HUES48 (cell line): ENCODE data around the gene TEDC1.

Experiments
- H3K27ac ChIP-seq: one replicate; pipeline ENCODE4 v1.7.0; 2013; ENCODE audit warnings: low read depth, low read length, inconsistent platforms
- H3K27me3 ChIP-seq: 2 replicates; pipeline ENCODE4 v1.6.1; 2013; ENCODE audit warnings: mild to moderate bottlenecking, low read length; ENCODE audit not compliant: control insufficient read depth, insufficient read depth
- H3K36me3 ChIP-seq: 2 replicates; pipeline ENCODE4 v1.6.1; 2013; ENCODE audit warnings: low read length; ENCODE audit not compliant: control insufficient read depth, insufficient read depth
- H3K4me1 ChIP-seq: 2 replicates; pipeline ENCODE4 v1.6.1; 2013; ENCODE audit warnings: mild to moderate bottlenecking, low read length; ENCODE audit not compliant: control insufficient read depth, insufficient read depth
- H3K4me3 ChIP-seq: 2 replicates; pipeline ENCODE4 v1.5.1; 2013; ENCODE audit warnings: mild to moderate bottlenecking, low read depth, low read length
- H3K9ac ChIP-seq: 2 replicates; pipeline ENCODE4 v1.6.1; 2013; ENCODE audit warnings: mild to moderate bottlenecking, low read depth, low read length, moderate library complexity
- H3K9me3 ChIP-seq: 2 replicates; pipeline ENCODE4 v1.6.1; 2013; ENCODE audit warnings: low read length; ENCODE audit not compliant: control insufficient read depth, insufficient read depth

Gene TEDC1

GRCh38 chr14:105501504-105502291 is 10.7 kb downstream of the TEDC1 start:
- H3K36me3 ChIP-seq = no peaks in the 10 kb centered on the region
- no peaks in the 10 kb centered on the region for H3K4me1 ChIP-seq
- H3K27me3 ChIP-seq = no peaks in the 10 kb centered on the region
- no peak overlapping the region for H3K27ac ChIP-seq
- no peak overlapping the region for H3K4me3 ChIP-seq
- H3K9ac ChIP-seq = no peak overlapping the region
- no peaks in the 10 kb centered on the region; the same call in 1 of the 2 replicates for H3K9me3 ChIP-seq

- Histone ChIP-seq H3K9me3 (peaks cover 2% of the 10 kb centered on the region; the same call in 1 of the 2 replicates), H3K9ac (no peak overlapping the region)
Measured at GRCh38 chr14:105502446-105503295, 11.6 kb downstream of the TEDC1 start.

GRCh38 chr14:105503296-105503640 is 12.2 kb downstream of the TEDC1 start:
- Histone ChIP-seq H3K36me3 (no peaks in the 10 kb centered on the region), H3K9ac (no peak overlapping the region), H3K4me1 (no peaks in the 10 kb centered on the region), H3K4me3 (no peak overlapping the region), H3K27me3 (no peaks in the 10 kb centered on the region), H3K9me3 (peaks cover 8% of the 10 kb centered on the region), H3K27ac (no peak overlapping the region)

More at GRCh38 chr14:105502446-105503295, 11.6 kb downstream of the TEDC1 start:
- Histone ChIP-seq H3K4me3 (no peak overlapping the region), H3K27me3 (no peaks in the 10 kb centered on the region), H3K27ac (no peak overlapping the region), H3K4me1 (no peaks in the 10 kb centered on the region), H3K36me3 (no peaks in the 10 kb centered on the region)

- no peaks in the 10 kb centered on the region for H3K27me3 ChIP-seq
- no peak overlapping the region for H3K9ac ChIP-seq
- H3K27ac ChIP-seq = no peak overlapping the region
- H3K4me3 ChIP-seq = no peak overlapping the region
- no peaks in the 10 kb centered on the region for H3K4me1 ChIP-seq
- no peaks in the 10 kb centered on the region for H3K36me3 ChIP-seq
- H3K9me3 ChIP-seq = peaks cover 12% of the 10 kb centered on the region
Measured at GRCh38 chr14:105503935-105504692, 13.1 kb downstream of the TEDC1 start.

- H3K27ac ChIP-seq = no peak overlapping the region
- no peaks in the 10 kb centered on the region for H3K4me1 ChIP-seq
- peaks cover 12% of the 10 kb centered on the region for H3K9me3 ChIP-seq
- H3K36me3 ChIP-seq = no peaks in the 10 kb centered on the region
- no peaks in the 10 kb centered on the region for H3K27me3 ChIP-seq
- no peak overlapping the region for H3K9ac ChIP-seq
- H3K4me3 ChIP-seq = no peak overlapping the region
Measured at GRCh38 chr14:105505101-105505500, 14.1 kb downstream of the TEDC1 start.

GRCh38 chr14:105507247-105507646 is 16.2 kb downstream of the TEDC1 start:
- no peak overlapping the region for H3K27ac ChIP-seq
- H3K9me3 ChIP-seq = peaks cover 17% of the 10 kb centered on the region
- no peak overlapping the region for H3K4me3 ChIP-seq
- H3K9ac ChIP-seq = no peak overlapping the region
- no peaks in the 10 kb centered on the region for H3K27me3 ChIP-seq
- no peaks in the 10 kb centered on the region for H3K4me1 ChIP-seq
- no peaks in the 10 kb centered on the region for H3K36me3 ChIP-seq

- H3K9ac ChIP-seq = no peak overlapping the region
- no peaks in the 10 kb centered on the region for H3K4me1 ChIP-seq
- no peak overlapping the region for H3K4me3 ChIP-seq
- H3K9me3 ChIP-seq = peaks cover 24% of the 10 kb centered on the region
- no peak overlapping the region for H3K27ac ChIP-seq
- H3K36me3 ChIP-seq = no peaks in the 10 kb centered on the region
- no peaks in the 10 kb centered on the region for H3K27me3 ChIP-seq
Measured at GRCh38 chr14:105508069-105508468, 17.0 kb downstream of the TEDC1 start.

- H3K36me3 ChIP-seq = no peaks in the 10 kb centered on the region
- no peak overlapping the region for H3K4me3 ChIP-seq
- H3K9me3 ChIP-seq = peaks cover 24% of the 10 kb centered on the region
- H3K9ac ChIP-seq = no peak overlapping the region
- no peaks in the 10 kb centered on the region for H3K4me1 ChIP-seq
- H3K27ac ChIP-seq = no peak overlapping the region
- H3K27me3 ChIP-seq = no peaks in the 10 kb centered on the region
Measured at GRCh38 chr14:105508601-105509000, 17.6 kb downstream of the TEDC1 start.

GRCh38 chr14:105517096-105517495 is 26.1 kb downstream of the TEDC1 start:
- Histone ChIP-seq H3K27me3 (no peaks in the 10 kb centered on the region), H3K9me3 (peaks cover 46% of the 10 kb centered on the region), H3K27ac (no peak overlapping the region), H3K36me3 (no peaks in the 10 kb centered on the region), H3K4me3 (no peak overlapping the region), H3K4me1 (no peaks in the 10 kb centered on the region), H3K9ac (no peak overlapping the region)

- H3K4me3 ChIP-seq = no peak overlapping the region
- H3K9ac ChIP-seq = no peak overlapping the region
- peaks cover 43% of the 10 kb centered on the region for H3K9me3 ChIP-seq
- H3K4me1 ChIP-seq = no peaks in the 10 kb centered on the region
- no peak overlapping the region for H3K27ac ChIP-seq
- no peaks in the 10 kb centered on the region for H3K27me3 ChIP-seq
- no peaks in the 10 kb centered on the region for H3K36me3 ChIP-seq
Measured at GRCh38 chr14:105519946-105520698, 29.1 kb downstream of the TEDC1 start.
